Lung (tissue), 12 donors: ENCODE measurements around the gene FCN3. TPM values are rescaled to one million over a fixed set of nuclear protein-coding genes. Genes with fewer than 3 reads are reported as not detected.

Source experiments
- ATAC-seq: fragments of 200-7000 bp; cut with Tn5 transposase; one replicate; pipeline ENCODE4 v1.9.1; 2020; ENCODE audit warnings: moderate number of reproducible peaks; ENCODE audit not compliant: insufficient read depth, low FRiP score
- DNase-seq, 3 donors: peaks; one replicate each; pipeline ENCODE4 v3.0.0-alpha.2; 2013 to 2017
- H3K27ac ChIP-seq, 2 donors: one replicate each; pipeline ENCODE4 v1.5.1; 2013; ENCODE audit warnings: mild to moderate bottlenecking in 2 of 2, moderate library complexity in 2 of 2, control low read depth in 1 of 2, inconsistent platforms in 1 of 2, low read depth in 1 of 2, low read length in 1 of 2
- H3K27me3 ChIP-seq, 3 donors: one replicate each; pipeline ENCODE4 v1.5.1; 2013; ENCODE audit warnings: low read length in 2 of 3; ENCODE audit not compliant: control insufficient read depth in 3 of 3, insufficient read depth in 3 of 3
- H3K36me3 ChIP-seq, 4 donors: one replicate each; pipeline ENCODE4 v1.5.1; 2013; ENCODE audit warnings: low read length in 4 of 4, mild to moderate bottlenecking in 1 of 4, moderate library complexity in 1 of 4; ENCODE audit not compliant: control insufficient read depth in 4 of 4, insufficient read depth in 4 of 4
- H3K4me1 ChIP-seq, 5 donors: one replicate each; pipeline ENCODE4 v1.5.1; 2013; ENCODE audit warnings: low read length in 5 of 5, mild to moderate bottlenecking in 2 of 5, moderate library complexity in 1 of 5; ENCODE audit not compliant: control insufficient read depth in 5 of 5, insufficient read depth in 5 of 5
- H3K4me3 ChIP-seq: one replicate; pipeline ENCODE4 v1.5.1; 2013; ENCODE audit warnings: mild to moderate bottlenecking, control low read depth, moderate library complexity
- H3K9ac ChIP-seq, 2 donors: one replicate each; pipeline ENCODE4 v1.5.1; 2013; ENCODE audit warnings: low read length in 2 of 2, control low read depth in 1 of 2; ENCODE audit not compliant: insufficient read depth in 1 of 2
- H3K9me3 ChIP-seq, 4 donors: one replicate each; pipeline ENCODE4 v1.5.1; 2013; ENCODE audit warnings: low read length in 3 of 4, mild to moderate bottlenecking in 1 of 4, moderate library complexity in 1 of 4; ENCODE audit not compliant: control insufficient read depth in 4 of 4, insufficient read depth in 3 of 4
- CTCF ChIP-seq: IDR thresholded peaks from 2 replicates; pipeline ENCODE4 v1.5.1; 2012; ENCODE audit warnings: mild to moderate bottlenecking; ENCODE audit errors: control extremely low read depth, extremely low read depth
- whole genome bisulfite sequencing, 2 donors: extraction: QIAGEN DNeasy Blood & Tissue Kit; methylation state at CpG; one replicate each; pipeline ENCODE4 v1.1.7; 2013; 5-methylcytosine and 5-hydroxymethylcytosine counted together
- polyA plus RNA-seq, 2 donors: library from polyadenylated mRNA; stranded (reverse); fragments of 200-250 nt; gene quantifications; one replicate each; pipeline ENCODE4 v1.2.1, GENCODE V29; 2013
- total RNA-seq, 2 donors: library from RNA; depleted of rRNA in 1 of 2; stranded (reverse); fragments of >200 nt in 1 of 2; gene quantifications; one replicate each; pipeline ENCODE4 v1.2.1, GENCODE V29; 2014 to 2021
- donor health status: control.
- donor health status: control.
- donor health status: Bipolar disorder and iron deficiency.
- donor health status: healthy.
- donor health status: DM: yes; HTN: yes; CAD: no.

FCN3 gene
- total and polyA plus RNA-seq, 4 donors: 36.6 to 611 (median 470) TPM

DNA sequence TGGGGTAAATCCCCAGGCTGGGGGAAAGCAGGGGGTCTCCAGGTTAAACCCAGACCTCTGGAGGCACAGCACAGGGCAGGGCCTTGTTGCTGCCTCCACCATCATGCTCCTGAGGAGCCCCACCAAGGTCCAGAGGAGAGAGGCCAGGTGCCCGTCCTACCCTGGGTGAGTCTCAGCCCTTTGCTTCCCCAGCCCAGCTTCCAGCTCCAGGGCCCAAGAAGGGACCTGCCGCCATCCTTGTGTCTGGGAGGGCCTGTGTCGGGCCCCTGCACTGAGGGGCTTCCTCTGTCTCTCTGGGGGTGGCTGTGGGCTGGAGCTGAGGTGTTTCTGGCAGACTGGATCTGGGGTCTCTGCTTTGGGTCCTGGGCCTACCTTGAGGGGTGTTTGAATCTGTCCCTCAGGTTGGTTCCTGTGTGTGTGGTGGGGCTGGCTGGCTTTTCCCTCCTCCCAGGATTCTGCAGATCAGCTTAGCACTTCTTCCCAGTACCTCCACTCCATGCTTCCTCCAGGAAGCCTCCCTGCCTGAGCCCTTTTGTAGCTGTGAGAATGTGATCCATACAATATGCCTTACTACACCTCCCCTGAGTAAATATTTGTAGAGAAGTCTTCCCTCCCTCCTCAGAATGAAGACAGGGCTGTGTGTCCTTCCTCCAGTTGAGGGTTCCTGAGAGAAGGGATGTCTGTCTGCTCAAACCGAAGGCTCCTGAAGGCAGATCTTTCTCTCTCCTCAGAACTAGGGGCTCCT, 24.0 kb upstream of the FCN3 start:
- H3K4me1 ChIP-seq: peaks cover 0 to 40% (median 23%) of the 10 kb centered on the region in 5 donors
- ATAC-seq: no peak
- WGBS, 2 donors: 78 to 84% methylated on average over 4 of the region's 4 CpGs

DNA sequence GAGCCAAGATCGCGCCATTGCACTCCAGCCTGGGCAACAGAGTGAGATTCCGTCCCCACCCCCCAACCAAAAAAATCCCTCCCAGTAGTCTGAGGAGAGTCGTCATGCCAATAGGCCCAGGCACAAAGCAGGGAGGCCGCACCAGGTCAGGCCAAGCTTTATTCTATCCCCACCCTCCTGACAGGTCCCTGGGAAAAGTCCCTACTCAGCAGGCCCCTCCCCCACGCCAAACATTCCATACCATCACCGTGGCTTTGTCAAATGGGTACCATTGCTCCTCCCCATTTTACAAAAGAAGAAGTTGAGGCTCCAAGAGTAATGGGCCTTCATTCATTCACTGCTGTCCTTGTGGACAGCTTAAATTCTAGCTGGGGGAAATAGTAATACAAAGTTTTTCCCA, 23.1 kb upstream of the FCN3 start:
- Histone ChIP-seq H3K9ac (no peak overlapping the region), H3K36me3 (no peaks in the 10 kb centered on the region), H3K9me3 (peaks cover 0 to 2% (median 0%) of the 10 kb centered on the region in 4 donors), H3K4me3 (no peak overlapping the region), H3K27ac (no peak overlapping the region), H3K4me1 (peaks cover 0 to 34% (median 18%) of the 10 kb centered on the region in 5 donors), H3K27me3 (no peaks in the 10 kb centered on the region)
- 71 to 75% methylated on average over 7 of the region's 7 CpGs for WGBS, 2 donors
- ATAC-seq (no peak), DNase-seq (no peak)
- TF ChIP-seq CTCF: no peak

More for the DNA sequence above, 24.0 kb upstream of the FCN3 start:
- Histone ChIP-seq H3K27ac (no peak overlapping the region), H3K36me3 (no peaks in the 10 kb centered on the region), H3K9me3 (peaks cover 0 to 2% (median 0%) of the 10 kb centered on the region in 4 donors), H3K4me3 (no peak overlapping the region), H3K9ac (no peak overlapping the region), H3K27me3 (no peaks in the 10 kb centered on the region)
- DNase-seq: no peak
- TF ChIP-seq CTCF: no peak

- ATAC-seq: no peak
- peaks cover 0 to 30% (median 19%) of the 10 kb centered on the region in 5 donors for H3K4me1 ChIP-seq
- 69 to 84% methylated on average over 3 of the region's 3 CpGs for WGBS, 2 donors
Observed at GRCh38 chr1:27397110-27397509, 22.5 kb upstream of the FCN3 start.

More at GRCh38 chr1:27397110-27397509, 22.5 kb upstream of the FCN3 start:
- Histone ChIP-seq H3K27ac (no peak overlapping the region), H3K36me3 (no peaks in the 10 kb centered on the region), H3K27me3 (no peaks in the 10 kb centered on the region), H3K4me3 (no peak overlapping the region), H3K9me3 (peaks cover 0 to 2% (median 0%) of the 10 kb centered on the region in 4 donors), H3K9ac (no peak overlapping the region)
- DNase-seq: no peak
- TF ChIP-seq CTCF: no peak
